GM12891 (cell line): ENCODE data around the gene PACSIN3.
A peak's percentile ranks its signal among the peaks of the same experiment; 100 is the strongest.
"Not testable (repeated sequence)": the region's sequence is repeated elsewhere in the genome, so short reads cannot be mapped to it uniquely, and the experiment has no call there.

Source experiments
- DNase-seq: peaks from one replicate; pipeline ENCODE4 v3.0.0; 2011; ENCODE audit warnings: low spot score; ENCODE audit not compliant: insufficient read length
- FAIRE-seq: peaks from 2 replicates; lab custom pipeline; 2011; peaks lifted over from hg19 to GRCh38; lab: Jason Lieb, UNC
- PAX5 ChIP-seq: IDR thresholded peaks from 2 replicates; pipeline ENCODE4 v1.6.1; 2011; ENCODE audit warnings: low read length, moderate library complexity, mild to moderate bottlenecking; ENCODE audit not compliant: insufficient read depth, severe bottlenecking
- POLR2A ChIP-seq: IDR thresholded peaks from 2 replicates; pipeline ENCODE4 v1.6.1; 2011; ENCODE audit warnings: low read depth, low read length, control low read depth
- POLR2AphosphoS5 ChIP-seq: IDR thresholded peaks from 2 replicates; pipeline ENCODE4 v1.6.1; 2011; ENCODE audit warnings: low read depth, low read length, control low read depth
- POU2F2 ChIP-seq: IDR thresholded peaks from 2 replicates; pipeline ENCODE4 v1.6.1; 2011; ENCODE audit warnings: low read depth, mild to moderate bottlenecking, control low read depth, low read length, moderate library complexity
- SPI1 ChIP-seq: IDR thresholded peaks from 2 replicates; pipeline ENCODE4 v1.6.1; 2011; ENCODE audit warnings: low read depth, low read length, control low read depth
- TAF1 ChIP-seq: IDR thresholded peaks from 2 replicates; pipeline ENCODE4 v1.6.1; 2011; ENCODE audit warnings: low read depth, low read length, control low read depth

The PACSIN3 gene

DNA sequence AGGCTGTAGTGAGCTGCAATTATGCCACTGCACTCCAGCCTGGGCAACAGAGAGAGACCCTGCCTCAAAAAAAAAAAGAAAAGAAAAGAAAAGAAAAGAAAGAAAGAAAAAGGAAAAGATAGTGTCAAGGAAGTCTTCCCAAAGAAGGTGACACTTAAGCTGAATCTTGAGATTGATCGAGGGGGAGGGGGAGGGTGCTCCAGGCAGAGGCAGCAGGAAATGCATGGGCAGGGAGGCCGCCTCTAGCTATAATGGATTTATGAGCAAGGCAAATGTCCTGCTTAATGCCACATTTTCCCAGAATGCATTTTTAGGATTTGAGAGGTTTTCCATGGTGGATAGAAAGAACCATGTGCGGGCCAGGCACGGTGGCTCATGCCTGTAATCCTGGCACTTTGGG lies 14.8 kb upstream of the PACSIN3 start:
- FAIRE-seq (no peak), DNase-seq (no peak)

DNA sequence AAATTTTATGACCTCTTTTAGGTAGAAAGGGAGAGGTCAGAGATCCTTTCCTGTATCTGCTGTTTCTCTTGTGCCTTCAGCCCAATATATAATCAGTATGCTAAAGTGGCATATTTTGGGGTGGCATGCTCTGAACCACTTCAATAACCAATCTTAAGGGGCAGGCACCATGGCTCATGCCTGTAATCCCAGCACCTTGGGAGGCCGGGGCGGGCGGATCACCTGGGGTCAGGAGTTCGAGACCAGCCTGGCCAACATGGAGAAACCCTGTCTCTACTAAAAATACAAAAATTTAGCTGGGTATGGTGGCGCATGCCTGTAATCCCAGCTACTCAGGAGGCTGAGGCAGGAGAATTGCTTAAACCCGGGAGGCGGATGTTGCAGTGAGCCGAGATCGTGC lies 11.9 kb upstream of the PACSIN3 start:
- not testable (repeated sequence) for FAIRE-seq, DNase-seq

More for the DNA sequence above, 14.8 kb upstream of the PACSIN3 start:
- TF ChIP-seq POLR2A, result no peak
- TF ChIP-seq POU2F2, result no peak

GRCh38 chr11:47192111-47192510 lies 5.9 kb upstream of the PACSIN3 start:
- DNase-seq (no peak), FAIRE-seq (no peak)
- TF ChIP-seq SPI1, result no peak
- TF ChIP-seq TAF1, result no peak
- TF ChIP-seq POU2F2, result no peak
- no peak for TF ChIP-seq POLR2A
- no peak for TF ChIP-seq PAX5
- no peak for TF ChIP-seq POLR2AphosphoS5

DNA sequence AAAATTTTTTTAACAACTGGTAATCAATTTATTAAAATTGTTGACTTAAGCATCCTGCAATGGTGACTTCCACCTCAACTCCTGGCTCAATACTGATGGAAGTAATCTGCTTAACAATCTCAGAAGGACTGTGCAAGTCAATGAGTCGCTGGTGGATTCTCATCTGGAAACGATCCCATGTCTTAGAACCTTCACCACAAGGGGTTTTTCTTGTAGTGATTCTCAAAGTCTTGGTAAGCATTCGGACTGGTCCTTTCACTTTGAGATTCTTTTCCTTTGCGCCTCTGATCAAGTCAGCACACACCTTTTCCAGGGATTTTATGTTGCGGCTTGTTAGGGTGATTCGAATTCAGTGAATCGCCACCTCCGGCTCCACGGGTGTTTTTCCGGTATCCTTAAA lies 4.9 kb upstream of the PACSIN3 start:
- not testable (repeated sequence) for DNase-seq, FAIRE-seq

GRCh38 chr11:47189100-47189834 lies 3.0 kb upstream of the PACSIN3 start:
- DNase-seq, result no peak
- peak; percentile 20 for FAIRE-seq
- TF ChIP-seq PAX5, result no peak
- TF ChIP-seq POU2F2, result no peak
- TF ChIP-seq POLR2A, result no peak
- TF ChIP-seq SPI1, result no peak
- no peak for TF ChIP-seq POLR2AphosphoS5
- no peak for TF ChIP-seq TAF1

GRCh38 chr11:47188259-47188658 lies 2.0 kb upstream of the PACSIN3 start:
- no peak for DNase-seq
- no peak for TF ChIP-seq SPI1
- no peak for TF ChIP-seq TAF1
- TF ChIP-seq POLR2A, result no peak
- no peak for TF ChIP-seq POU2F2
- TF ChIP-seq POLR2AphosphoS5, result no peak
- TF ChIP-seq PAX5, result no peak
- no peak for FAIRE-seq

GRCh38 chr11:47187723-47188122 lies 1.5 kb upstream of the PACSIN3 start:
- no peak for FAIRE-seq
- TF ChIP-seq SPI1 (no peak), TAF1 (no peak), POLR2A (no peak), POU2F2 (no peak), POLR2AphosphoS5 (no peak), PAX5 (no peak)
- no peak for DNase-seq

DNA sequence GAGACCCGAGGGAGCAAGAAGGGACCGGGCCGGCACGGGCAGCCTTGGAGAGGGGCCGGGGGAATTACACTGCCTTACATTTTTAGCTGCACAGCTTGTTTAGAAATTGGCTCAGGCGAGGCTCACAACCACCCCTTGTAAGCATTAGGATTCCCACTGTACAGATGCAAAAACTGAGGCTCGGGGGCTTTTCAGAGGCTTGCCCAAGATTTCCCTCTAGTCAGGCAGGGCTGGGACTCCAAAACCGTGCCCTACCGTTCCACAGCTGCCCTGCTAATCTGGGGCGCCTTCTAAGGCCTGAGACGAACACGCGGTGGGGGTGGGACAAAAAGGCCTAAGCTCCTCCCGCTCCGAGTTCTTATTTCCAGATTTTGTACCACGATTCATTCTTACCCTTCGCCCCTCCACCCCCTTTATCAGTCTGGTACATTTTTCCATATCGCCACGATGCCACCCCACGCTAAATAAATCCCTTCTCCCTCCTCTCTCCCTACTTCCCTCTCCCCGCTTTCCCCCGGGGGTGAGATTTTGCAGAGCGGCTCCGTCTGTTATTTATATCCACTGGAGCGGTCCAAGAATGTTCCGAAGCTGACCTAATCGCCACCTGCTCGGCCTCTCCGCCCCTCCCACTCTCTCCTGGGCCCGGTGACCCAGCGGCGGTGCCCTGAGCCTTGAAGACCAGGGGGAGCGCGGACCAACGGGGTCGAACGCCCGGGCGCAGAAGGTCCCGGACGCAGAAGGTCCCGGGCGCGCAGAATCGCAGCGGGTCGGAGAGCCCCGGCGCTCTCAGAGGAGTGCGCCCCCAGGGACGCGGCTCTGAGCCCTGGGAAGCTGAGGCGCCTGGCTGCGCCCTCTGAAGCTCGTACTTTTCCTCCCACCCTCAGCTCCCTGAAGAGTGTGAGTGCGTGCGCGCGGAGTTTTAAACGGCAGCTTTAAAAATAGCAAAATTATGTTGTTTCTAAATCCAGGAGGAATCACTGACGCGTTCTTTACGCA lies 764 bp upstream of the PACSIN3 start:
- TF ChIP-seq POLR2AphosphoS5, result no peak
- TF ChIP-seq POLR2A, result no peak
- no peak for TF ChIP-seq SPI1
- TF ChIP-seq PAX5, result no peak
- no peak for TF ChIP-seq TAF1
- no peak for TF ChIP-seq POU2F2
- peak; percentile 55 for DNase-seq
- no peak for FAIRE-seq

DNA sequence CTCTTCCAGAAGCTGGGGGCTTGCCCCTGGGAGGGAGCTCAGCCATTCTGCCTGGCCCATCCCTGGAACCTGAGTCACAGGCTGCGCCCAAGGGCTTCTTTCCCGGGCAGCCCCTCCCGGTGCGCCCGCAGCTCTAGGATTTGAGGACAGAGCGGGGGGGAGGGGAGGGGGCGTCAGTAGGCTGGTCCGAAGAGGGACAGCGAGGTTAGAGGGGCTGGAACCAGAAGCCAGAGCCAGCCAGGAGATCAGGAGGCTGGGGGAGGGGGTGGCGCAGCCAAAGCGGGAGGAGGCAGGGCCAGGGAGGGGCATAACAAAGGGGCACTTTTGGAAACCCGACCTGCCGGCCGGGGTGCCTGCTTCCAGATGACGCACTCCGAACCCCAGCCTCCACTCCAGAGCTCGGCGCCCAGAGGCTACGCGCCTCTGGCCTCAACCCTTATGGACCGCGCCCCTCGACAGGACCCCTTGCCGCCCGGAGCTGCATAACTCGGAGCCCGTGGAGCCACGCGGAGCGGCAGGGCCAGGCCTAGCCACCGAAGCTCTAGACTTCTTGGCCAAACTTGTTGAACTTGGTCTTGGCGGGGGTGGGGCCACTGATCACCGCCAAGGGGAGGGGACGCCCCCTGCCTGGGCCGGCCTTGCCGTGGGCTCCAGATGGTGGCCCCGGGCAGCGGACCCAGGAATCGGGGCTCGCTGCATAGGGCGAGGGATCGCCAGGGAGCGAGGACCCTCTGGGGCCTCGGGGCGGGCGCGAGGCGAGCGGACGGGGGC lies 744 bp downstream of the PACSIN3 start:
- TF ChIP-seq SPI1 (no peak), POU2F2 (no peak), PAX5 (no peak), POLR2AphosphoS5 (no peak), TAF1 (no peak), POLR2A (no peak)
- DNase-seq (no peak), FAIRE-seq (no peak)

GRCh38 chr11:47184711-47185304 lies 1.4 kb downstream of the PACSIN3 start:
- no peak for DNase-seq
- TF ChIP-seq PAX5, result no peak
- no peak for TF ChIP-seq TAF1
- no peak for TF ChIP-seq POU2F2
- no peak for TF ChIP-seq POLR2A
- TF ChIP-seq POLR2AphosphoS5, result no peak
- TF ChIP-seq SPI1, result no peak
- FAIRE-seq, result no peak
